Dendritic cell treated with granulocyte-macrophage colony-stimulating factor and Interleukin-4, amounts not matched to agents 40 ng/mL and 50 ng/mL, for 4 days (primary cell): ENCODE results near the gene KIAA1614.

Source experiments
- H3K27ac Mint-ChIP-seq: one replicate; pipeline ENCODE4 v1.8.0; 2022; ENCODE audit warnings: mild to moderate bottlenecking, mixed read lengths
- H3K27me3 Mint-ChIP-seq: one replicate; pipeline ENCODE4 v1.8.0; 2022; ENCODE audit warnings: mild to moderate bottlenecking, mixed read lengths
- H3K36me3 Mint-ChIP-seq: one replicate; pipeline ENCODE4 v1.8.0; 2022; ENCODE audit warnings: low read depth, mixed read lengths
- H3K4me1 Mint-ChIP-seq: one replicate; pipeline ENCODE4 v1.8.0; 2022; ENCODE audit warnings: low read depth, mixed read lengths
- H3K4me3 Mint-ChIP-seq: one replicate; pipeline ENCODE4 v1.8.0; 2022; ENCODE audit warnings: mild to moderate bottlenecking, moderate library complexity, mixed read lengths
- H3K9me3 Mint-ChIP-seq: one replicate; pipeline ENCODE4 v1.8.0; 2022; ENCODE audit warnings: mixed read lengths
- intact Hi-C: fragments of 100-400 bp; cut with micrococcal nuclease; formaldehyde crosslinking; loops from one replicate; pipeline ENCODE4 v1.15.0; 2022

KIAA1614 gene

GRCh38 chr1:180936110-180937011 lies 23.7 kb downstream of the KIAA1614 start:
- Mint-ChIP-seq H3K27ac (no peak overlapping the region), H3K36me3 (no peaks in the 10 kb centered on the region), H3K4me1 (peaks cover 22% of the 10 kb centered on the region), H3K9me3 (no peaks in the 10 kb centered on the region), H3K27me3 (peaks cover 14% of the 10 kb centered on the region), H3K4me3 (no peak overlapping the region)
- intact Hi-C loops = no loop called here

- intact Hi-C loops = no loop called here
- H3K4me1 Mint-ChIP-seq = peaks cover 22% of the 10 kb centered on the region
- no peak overlapping the region for H3K4me3 Mint-ChIP-seq
- no peak overlapping the region for H3K27ac Mint-ChIP-seq
- H3K27me3 Mint-ChIP-seq = peaks cover 14% of the 10 kb centered on the region
- H3K36me3 Mint-ChIP-seq = no peaks in the 10 kb centered on the region
- H3K9me3 Mint-ChIP-seq = no peaks in the 10 kb centered on the region
These were observed 24.3 kb downstream of the KIAA1614 start for GRCh38 chr1:180937012-180937372.

GRCh38 chr1:180937624-180938225 lies 25.0 kb downstream of the KIAA1614 start:
- peaks cover 14% of the 10 kb centered on the region for H3K27me3 Mint-ChIP-seq
- no peaks in the 10 kb centered on the region for H3K9me3 Mint-ChIP-seq
- no peak overlapping the region for H3K27ac Mint-ChIP-seq
- no peaks in the 10 kb centered on the region for H3K36me3 Mint-ChIP-seq
- intact Hi-C loops = no loop called here
- peaks cover 22% of the 10 kb centered on the region for H3K4me1 Mint-ChIP-seq
- no peak overlapping the region for H3K4me3 Mint-ChIP-seq

DNA sequence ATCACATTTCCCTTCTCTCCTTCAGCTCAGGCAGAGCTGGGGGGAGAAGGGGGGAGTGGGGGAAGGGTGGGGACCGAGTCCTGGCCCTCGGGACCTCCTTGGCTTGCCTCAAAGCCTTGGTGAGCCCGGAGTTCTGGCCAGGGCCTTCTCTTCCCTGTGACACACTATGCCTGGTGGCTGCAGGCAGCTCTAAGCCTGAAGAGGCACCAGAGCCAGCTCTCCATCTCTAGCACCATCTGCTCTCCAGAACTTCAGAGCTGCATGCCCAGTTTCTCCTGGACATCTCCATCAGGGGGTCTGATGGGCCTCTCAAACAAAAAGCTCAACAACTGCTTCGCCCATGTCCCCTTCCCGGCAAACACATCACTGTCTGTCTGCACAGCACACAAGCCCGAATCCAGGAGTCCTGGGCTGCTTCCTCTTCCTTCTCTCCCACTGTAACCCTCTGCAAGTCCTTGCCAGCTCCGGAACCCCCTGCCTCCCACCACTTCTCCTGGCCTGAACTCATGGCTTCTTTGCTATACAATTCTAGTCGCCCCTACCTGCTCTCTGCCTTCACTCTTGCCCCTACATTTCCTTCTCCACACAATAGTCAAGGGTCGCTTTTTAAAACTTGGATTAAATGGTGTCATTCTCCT lies 26.5 kb downstream of the KIAA1614 start:
- Mint-ChIP-seq H3K9me3 (no peaks in the 10 kb centered on the region), H3K27me3 (peaks cover 14% of the 10 kb centered on the region), H3K4me3 (no peak overlapping the region), H3K27ac (no peak overlapping the region), H3K36me3 (no peaks in the 10 kb centered on the region), H3K4me1 (peaks cover 15% of the 10 kb centered on the region)
- intact Hi-C loops = no loop called here

DNA sequence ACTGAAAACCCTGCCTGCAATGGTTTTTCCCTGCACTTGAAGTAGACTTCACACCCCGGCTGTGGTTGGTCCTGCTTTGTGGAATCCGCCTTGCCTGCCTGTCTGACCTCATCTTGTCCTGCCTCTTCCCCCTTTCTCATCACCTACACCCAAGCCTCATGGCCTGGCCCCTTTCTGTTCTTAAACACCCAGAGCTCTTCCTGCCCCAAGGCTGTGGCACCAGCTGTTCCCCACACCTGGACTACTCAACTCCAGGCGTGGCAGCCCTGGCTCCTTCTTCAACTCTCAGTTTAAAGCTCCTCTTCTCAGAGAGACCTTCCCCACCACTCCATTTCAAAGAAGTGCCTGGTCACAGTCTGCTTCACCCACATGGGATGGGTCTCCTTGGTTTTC lies 27.0 kb downstream of the KIAA1614 start:
- H3K4me3 Mint-ChIP-seq = no peak overlapping the region
- intact Hi-C loops = no loop called here
- H3K9me3 Mint-ChIP-seq = no peaks in the 10 kb centered on the region
- H3K27me3 Mint-ChIP-seq = peaks cover 14% of the 10 kb centered on the region
- peaks cover 10% of the 10 kb centered on the region for H3K4me1 Mint-ChIP-seq
- H3K27ac Mint-ChIP-seq = no peak overlapping the region
- H3K36me3 Mint-ChIP-seq = no peaks in the 10 kb centered on the region

GRCh38 chr1:180940445-180940844 lies 27.7 kb downstream of the KIAA1614 start:
- peaks cover 6% of the 10 kb centered on the region for H3K4me1 Mint-ChIP-seq
- H3K36me3 Mint-ChIP-seq = peaks cover 2% of the 10 kb centered on the region
- H3K9me3 Mint-ChIP-seq = no peaks in the 10 kb centered on the region
- intact Hi-C loops = no loop called here
- no peak overlapping the region for H3K27ac Mint-ChIP-seq
- no peak overlapping the region for H3K4me3 Mint-ChIP-seq
- peaks cover 10% of the 10 kb centered on the region for H3K27me3 Mint-ChIP-seq

DNA sequence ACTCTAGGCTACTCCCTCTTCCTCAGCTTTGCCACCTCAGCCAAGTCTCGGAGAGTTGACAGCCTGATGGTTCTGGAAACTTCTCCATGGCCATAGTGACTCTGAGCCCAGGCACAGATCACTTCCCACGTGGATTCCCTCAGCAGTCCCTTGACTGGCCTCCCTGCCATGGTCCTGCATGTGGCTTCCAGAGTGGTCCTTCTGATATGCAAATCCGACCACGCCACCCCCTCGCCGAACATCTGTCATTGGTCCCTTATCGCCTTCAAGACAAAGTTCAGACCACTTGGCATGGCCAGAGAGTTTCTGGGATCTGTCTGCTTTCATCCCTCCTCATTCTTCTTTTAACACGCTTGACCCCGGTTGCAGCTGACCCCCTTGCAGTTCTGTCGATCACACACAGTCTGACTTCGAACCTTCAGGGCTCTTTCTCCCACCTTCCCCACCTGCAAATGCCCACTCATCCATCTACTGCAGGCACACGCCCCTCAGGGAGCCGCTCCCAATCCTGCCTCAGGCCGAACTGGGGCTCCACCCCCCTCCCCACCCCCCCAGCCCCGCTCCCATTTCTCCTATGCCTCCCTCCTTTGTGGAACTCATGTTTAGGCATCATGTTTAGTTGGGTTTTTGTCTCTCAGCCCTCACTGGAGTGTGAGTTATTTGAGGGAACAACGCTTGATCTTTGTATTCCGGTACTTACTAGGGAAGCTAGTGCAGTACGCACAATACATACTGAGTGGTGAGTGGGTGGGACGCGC lies 29.0 kb downstream of the KIAA1614 start:
- Mint-ChIP-seq H3K9me3 (peaks cover 8% of the 10 kb centered on the region), H3K27me3 (peaks cover 10% of the 10 kb centered on the region), H3K27ac (no peak overlapping the region), H3K4me1 (peaks cover 6% of the 10 kb centered on the region), H3K36me3 (peaks cover 14% of the 10 kb centered on the region), H3K4me3 (no peak overlapping the region)
- intact Hi-C loops = no loop called here

DNA sequence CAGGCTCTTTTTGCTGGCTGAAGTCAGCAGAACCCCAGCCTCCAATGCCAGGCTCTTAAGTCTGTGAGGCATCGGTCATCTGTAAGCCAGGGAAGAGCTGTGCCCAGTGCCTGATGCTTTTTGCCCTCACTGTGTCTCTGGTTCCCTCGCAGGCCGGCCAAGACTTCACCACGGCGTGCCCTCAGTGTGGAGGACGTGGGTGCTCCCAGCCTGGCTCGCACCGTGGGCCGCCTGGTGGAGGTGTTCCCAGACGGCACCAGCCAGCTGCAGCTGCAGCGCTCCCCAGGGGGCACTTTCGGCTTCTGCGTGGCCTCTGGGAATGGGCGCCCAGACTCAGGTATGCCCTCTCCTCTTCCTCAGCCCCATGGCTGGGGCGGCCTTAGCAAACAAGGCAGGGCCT lies 32.5 kb downstream of the KIAA1614 start:
- Mint-ChIP-seq H3K4me1 (peaks cover 6% of the 10 kb centered on the region), H3K9me3 (peaks cover 28% of the 10 kb centered on the region), H3K27me3 (no peaks in the 10 kb centered on the region), H3K4me3 (no peak overlapping the region), H3K36me3 (peaks cover 44% of the 10 kb centered on the region), H3K27ac (no peak overlapping the region)
- intact Hi-C loops = no loop called here

DNA sequence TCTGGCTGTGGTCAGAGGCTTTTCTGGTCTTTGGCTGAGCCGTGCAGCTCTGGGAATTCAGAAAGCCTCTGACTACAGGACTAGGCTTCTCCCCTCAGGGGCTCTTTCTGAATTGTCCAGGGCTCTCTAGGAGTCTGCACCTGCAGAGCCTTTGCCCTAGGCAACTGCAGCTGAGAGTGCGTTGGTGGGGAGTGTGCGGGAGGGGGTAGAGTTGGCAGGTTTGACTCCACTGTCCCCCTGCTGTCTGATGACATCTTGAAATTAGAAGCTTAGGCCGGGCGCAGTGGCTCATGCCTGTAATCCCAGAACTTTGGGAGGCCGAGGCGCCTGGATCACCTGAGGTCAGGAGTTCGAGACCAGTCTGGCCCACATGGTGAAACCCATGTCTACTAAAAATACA lies 32.9 kb downstream of the KIAA1614 start:
- no peak overlapping the region for H3K4me3 Mint-ChIP-seq
- peaks cover 28% of the 10 kb centered on the region for H3K9me3 Mint-ChIP-seq
- intact Hi-C loops = no loop called here
- peaks cover 48% of the 10 kb centered on the region for H3K36me3 Mint-ChIP-seq
- H3K27me3 Mint-ChIP-seq = no peaks in the 10 kb centered on the region
- peaks cover 6% of the 10 kb centered on the region for H3K4me1 Mint-ChIP-seq
- no peak overlapping the region for H3K27ac Mint-ChIP-seq

- peaks cover 6% of the 10 kb centered on the region for H3K4me1 Mint-ChIP-seq
- H3K36me3 Mint-ChIP-seq = peaks cover 52% of the 10 kb centered on the region
- H3K27ac Mint-ChIP-seq = no peak overlapping the region
- H3K27me3 Mint-ChIP-seq = no peaks in the 10 kb centered on the region
- intact Hi-C loops = no loop called here
- H3K9me3 Mint-ChIP-seq = peaks cover 28% of the 10 kb centered on the region
- H3K4me3 Mint-ChIP-seq = no peak overlapping the region
These were observed 33.4 kb downstream of the KIAA1614 start for GRCh38 chr1:180946056-180946455.

- Mint-ChIP-seq H3K36me3 (peaks cover 52% of the 10 kb centered on the region), H3K9me3 (peaks cover 28% of the 10 kb centered on the region), H3K27me3 (no peaks in the 10 kb centered on the region), H3K27ac (no peak overlapping the region), H3K4me1 (peaks cover 12% of the 10 kb centered on the region), H3K4me3 (no peak overlapping the region)
- intact Hi-C loops = no loop called here
These were observed 34.1 kb downstream of the KIAA1614 start for GRCh38 chr1:180946541-180947498.

DNA sequence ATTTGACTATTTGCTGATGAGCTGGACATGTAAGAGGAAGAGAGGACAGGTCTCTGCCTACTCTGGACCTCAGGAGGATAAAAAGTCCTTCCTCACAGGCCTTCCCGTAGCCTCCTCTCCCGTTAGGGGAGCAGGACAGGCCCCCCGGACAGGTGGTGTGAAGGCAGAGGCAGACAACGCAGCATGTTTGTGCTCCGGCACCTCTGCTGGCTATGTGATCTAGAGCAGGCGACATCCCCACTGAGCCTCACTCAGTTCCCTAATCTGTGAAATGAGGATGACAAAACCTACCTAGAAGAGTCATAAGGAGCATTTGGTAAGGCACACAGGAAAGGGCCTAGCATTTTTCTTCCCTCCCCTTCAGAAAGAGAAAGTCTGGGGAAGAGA lies 34.8 kb downstream of the KIAA1614 start:
- no peak overlapping the region for H3K4me3 Mint-ChIP-seq
- no peak overlapping the region for H3K27ac Mint-ChIP-seq
- peaks cover 17% of the 10 kb centered on the region for H3K4me1 Mint-ChIP-seq
- H3K9me3 Mint-ChIP-seq = peaks cover 28% of the 10 kb centered on the region
- no peaks in the 10 kb centered on the region for H3K27me3 Mint-ChIP-seq
- H3K36me3 Mint-ChIP-seq = peaks cover 52% of the 10 kb centered on the region
- intact Hi-C loops = no loop called here
